Measurements from ENCODE around the gene ST6GALNAC5. TPM values are rescaled to one million over a fixed set of nuclear protein-coding genes. Genes with fewer than 3 reads are reported as not detected.
A peak's percentile ranks its signal among the peaks of the same experiment; 100 is the strongest.

Gene ST6GALNAC5
- total RNA-seq, 1 experiment from 2014 or later: not detected

- DNase-seq: no peak
Observed at GRCh38 chr1:77047575-77047974, 180.3 kb downstream of the ST6GALNAC5 start.

GRCh38 chr1:77047978-77048614 lies 180.8 kb downstream of the ST6GALNAC5 start:
- H3K4me1 ChIP-seq: no peaks in the 10 kb centered on the region
- no peak overlapping the region for H3K4me3 ChIP-seq
- H3K36me3 ChIP-seq: no peaks in the 10 kb centered on the region
- no peaks in the 10 kb centered on the region for H3K27me3 ChIP-seq
- no peaks in the 10 kb centered on the region for H3K9me3 ChIP-seq (replicated peaks)
- no peak overlapping the region for H3K27ac ChIP-seq
- DNase-seq: no peak

More at GRCh38 chr1:77047575-77047974, 180.3 kb downstream of the ST6GALNAC5 start:
- no peaks in the 10 kb centered on the region for H3K36me3 ChIP-seq
- no peak overlapping the region for H3K4me3 ChIP-seq
- H3K27ac ChIP-seq: no peak overlapping the region
- no peaks in the 10 kb centered on the region for H3K4me1 ChIP-seq
- no peaks in the 10 kb centered on the region for H3K9me3 ChIP-seq (replicated peaks)
- H3K27me3 ChIP-seq: no peaks in the 10 kb centered on the region

- no peak overlapping the region for H3K4me3 ChIP-seq
- no peaks in the 10 kb centered on the region for H3K27me3 ChIP-seq
- H3K9me3 ChIP-seq (replicated peaks): no peaks in the 10 kb centered on the region
- DNase-seq: no peak
- H3K27ac ChIP-seq: no peak overlapping the region
- H3K4me1 ChIP-seq: no peaks in the 10 kb centered on the region
- no peaks in the 10 kb centered on the region for H3K36me3 ChIP-seq
Observed at GRCh38 chr1:77048615-77049005, 181.3 kb downstream of the ST6GALNAC5 start.

GRCh38 chr1:77051425-77051824 lies 184.1 kb downstream of the ST6GALNAC5 start:
- Histone ChIP-seq H3K36me3 (no peaks in the 10 kb centered on the region), H3K4me1 (no peaks in the 10 kb centered on the region), H3K4me3 (no peak overlapping the region), H3K27ac (no peak overlapping the region), H3K27me3 (no peaks in the 10 kb centered on the region), H3K9me3 (replicated peaks) (no peaks in the 10 kb centered on the region)
- no peak for DNase-seq

- no peaks in the 10 kb centered on the region for H3K4me1 ChIP-seq
- DNase-seq: no peak
- H3K27me3 ChIP-seq: no peaks in the 10 kb centered on the region
- no peak overlapping the region for H3K27ac ChIP-seq
- no peaks in the 10 kb centered on the region for H3K36me3 ChIP-seq
- no peak overlapping the region for H3K4me3 ChIP-seq
- no peaks in the 10 kb centered on the region for H3K9me3 ChIP-seq (replicated peaks)
Observed at GRCh38 chr1:77056525-77056924, 189.2 kb downstream of the ST6GALNAC5 start.

GRCh38 chr1:77057994-77058585 lies 190.8 kb downstream of the ST6GALNAC5 start:
- Histone ChIP-seq H3K27me3 (no peaks in the 10 kb centered on the region), H3K27ac (no peak overlapping the region), H3K36me3 (no peaks in the 10 kb centered on the region), H3K9me3 (replicated peaks) (no peaks in the 10 kb centered on the region), H3K4me3 (no peak overlapping the region), H3K4me1 (no peaks in the 10 kb centered on the region)
- DNase-seq: peak; percentile 16 to 35

GRCh38 chr1:77060000-77060399 lies 192.7 kb downstream of the ST6GALNAC5 start:
- no peaks in the 10 kb centered on the region for H3K36me3 ChIP-seq
- H3K4me1 ChIP-seq: no peaks in the 10 kb centered on the region
- no peaks in the 10 kb centered on the region; the same call in 1 of the 2 replicates for H3K9me3 ChIP-seq (replicated peaks)
- no peaks in the 10 kb centered on the region for H3K27me3 ChIP-seq
- no peak for DNase-seq
- H3K27ac ChIP-seq: no peak overlapping the region
- H3K4me3 ChIP-seq: no peak overlapping the region

GRCh38 chr1:77061162-77061561 lies 193.9 kb downstream of the ST6GALNAC5 start:
- H3K27me3 ChIP-seq: no peaks in the 10 kb centered on the region
- H3K27ac ChIP-seq: no peak overlapping the region
- no peaks in the 10 kb centered on the region for H3K4me1 ChIP-seq
- H3K36me3 ChIP-seq: no peaks in the 10 kb centered on the region
- no peak overlapping the region for H3K4me3 ChIP-seq
- no peaks in the 10 kb centered on the region; the same call in 1 of the 2 replicates for H3K9me3 ChIP-seq (replicated peaks)
- no peak for DNase-seq

- DNase-seq: peak in 1 of 2 experiments; percentile 30
- Histone ChIP-seq H3K9me3 (replicated peaks) (no peaks in the 10 kb centered on the region; the same call in 1 of the 2 replicates), H3K27ac (no peak overlapping the region), H3K4me3 (no peak overlapping the region), H3K36me3 (no peaks in the 10 kb centered on the region), H3K4me1 (no peaks in the 10 kb centered on the region), H3K27me3 (no peaks in the 10 kb centered on the region)
Observed at GRCh38 chr1:77063118-77063517, 195.8 kb downstream of the ST6GALNAC5 start.

- H3K4me1 ChIP-seq: no peaks in the 10 kb centered on the region
- no peak for DNase-seq
- H3K27ac ChIP-seq: no peak overlapping the region
- no peaks in the 10 kb centered on the region; the same call in 1 of the 2 replicates for H3K9me3 ChIP-seq (replicated peaks)
- no peaks in the 10 kb centered on the region for H3K27me3 ChIP-seq
- H3K4me3 ChIP-seq: no peak overlapping the region
- H3K36me3 ChIP-seq: no peaks in the 10 kb centered on the region
Observed at GRCh38 chr1:77064246-77064645, 197.0 kb downstream of the ST6GALNAC5 start.

GRCh38 chr1:77065693-77066342 lies 198.5 kb downstream of the ST6GALNAC5 start:
- Histone ChIP-seq H3K4me3 (no peak overlapping the region), H3K36me3 (no peaks in the 10 kb centered on the region), H3K27me3 (no peaks in the 10 kb centered on the region), H3K4me1 (no peaks in the 10 kb centered on the region), H3K27ac (no peak overlapping the region), H3K9me3 (replicated peaks) (no peaks in the 10 kb centered on the region; the same call in 1 of the 2 replicates)
- peak in 1 of 2 experiments; percentile 13 for DNase-seq

GRCh38 chr1:77068013-77068412 lies 200.7 kb downstream of the ST6GALNAC5 start:
- Histone ChIP-seq H3K27me3 (no peaks in the 10 kb centered on the region), H3K4me3 (no peak overlapping the region), H3K4me1 (no peaks in the 10 kb centered on the region), H3K36me3 (no peaks in the 10 kb centered on the region), H3K9me3 (replicated peaks) (no peaks in the 10 kb centered on the region; the same call in 1 of the 2 replicates), H3K27ac (no peak overlapping the region)
- no peak for DNase-seq

- H3K27ac ChIP-seq: no peak overlapping the region
- H3K36me3 ChIP-seq: no peaks in the 10 kb centered on the region
- no peak for DNase-seq
- H3K4me1 ChIP-seq: no peaks in the 10 kb centered on the region
- H3K4me3 ChIP-seq: no peak overlapping the region
- H3K27me3 ChIP-seq: no peaks in the 10 kb centered on the region
- no peaks in the 10 kb centered on the region for H3K9me3 ChIP-seq (replicated peaks)
Observed at GRCh38 chr1:77076759-77077158, 209.5 kb downstream of the ST6GALNAC5 start.

GRCh38 chr1:77081834-77082233 lies 214.6 kb downstream of the ST6GALNAC5 start:
- no peaks in the 10 kb centered on the region for H3K27me3 ChIP-seq
- no peaks in the 10 kb centered on the region for H3K9me3 ChIP-seq (replicated peaks)
- H3K36me3 ChIP-seq: no peaks in the 10 kb centered on the region
- no peak overlapping the region for H3K27ac ChIP-seq
- no peaks in the 10 kb centered on the region for H3K4me1 ChIP-seq
- no peak overlapping the region for H3K4me3 ChIP-seq
- DNase-seq: no peak

GRCh38 chr1:77084457-77084856 lies 217.2 kb downstream of the ST6GALNAC5 start:
- H3K36me3 ChIP-seq: no peaks in the 10 kb centered on the region
- H3K27ac ChIP-seq: no peak overlapping the region
- no peak overlapping the region for H3K4me3 ChIP-seq
- no peaks in the 10 kb centered on the region for H3K27me3 ChIP-seq
- H3K4me1 ChIP-seq: no peaks in the 10 kb centered on the region
- DNase-seq: no peak
- H3K9me3 ChIP-seq (replicated peaks): no peaks in the 10 kb centered on the region

All from SJCRH30 (cell line).